ENCODE results near the gene ARID1B. TPM values are rescaled to one million over a fixed set of nuclear protein-coding genes. Genes with fewer than 3 reads are reported as not detected.

Gene ARID1B
- total RNA-seq, 1 experiment from 2014 or later = 58.8 TPM

- H3K9me3 ChIP-seq = no peaks in the 10 kb centered on the region
- Mint-ChIP-seq H3K9me3 (ENCODE audit: unreplicated experiment) (no peaks in the 10 kb centered on the region), H3K4me3 (ENCODE audit: unreplicated experiment) (no peak overlapping the region), H3K4me1 (ENCODE audit: low read depth, unreplicated experiment) (peaks cover 16% of the 10 kb centered on the region), H3K27me3 (ENCODE audit: insufficient read depth, unreplicated experiment) (no peaks in the 10 kb centered on the region), H3K36me3 (ENCODE audit: insufficient read depth, unreplicated experiment) (peaks cover 6% of the 10 kb centered on the region), H3K27ac (ENCODE audit: unreplicated experiment) (no peak overlapping the region)
- H3K4me3 ChIP-seq (ENCODE audit: low read depth, low read length) = no peak overlapping the region
- peaks cover 6% of the 10 kb centered on the region for H3K4me1 ChIP-seq
- POLR2A ChIA-PET = no interaction called here
- intact Hi-C loops (cut with micrococcal nuclease; ENCODE audit: unreplicated experiment) = no loop called here
- CTCF ChIA-PET = no interaction called here
- H3K27me3 ChIP-seq (replicated peaks; ENCODE audit: control insufficient read depth, insufficient read depth, low read length) = no peaks in the 10 kb centered on the region
- H3K36me3 ChIP-seq (ENCODE audit: control insufficient read depth, insufficient read depth, low read length) = no peaks in the 10 kb centered on the region
- no peak for TF ChIP-seq CTCF (IDR thresholded peaks at IDR 0.05; ENCODE audit: insufficient read depth in 1 of 2, low read depth in 1 of 2, low read length in 1 of 2, severe bottlenecking in 1 of 2, unreplicated experiment in 1 of 2)
- no peak for DNase-seq
- no TSS peak for BruUV-seq (replicated peaks)
Measured at GRCh38 chr6:157017022-157017421, 239.8 kb downstream of the ARID1B start.

DNA sequence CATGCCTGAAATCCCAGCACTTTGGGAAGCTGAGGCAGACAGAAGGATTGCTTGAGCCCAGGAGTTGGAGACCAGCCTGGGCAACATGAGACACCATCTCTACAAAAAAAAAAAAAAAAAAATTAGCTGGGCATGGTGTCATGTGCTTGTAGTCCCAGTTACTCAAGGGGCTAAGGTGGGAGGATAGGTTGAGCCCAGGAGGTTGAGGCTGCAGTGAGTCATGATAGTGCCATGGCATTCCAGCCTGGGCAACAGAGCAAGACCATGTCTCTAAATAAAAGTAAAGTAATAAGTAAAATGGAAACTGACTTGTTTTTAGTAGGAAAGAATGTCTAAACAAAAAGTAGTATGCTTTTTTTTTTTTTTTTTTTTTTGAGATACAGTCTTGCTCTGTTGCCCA lies 240.7 kb downstream of the ARID1B start:
- no peak overlapping the region for H3K27ac Mint-ChIP-seq (ENCODE audit: unreplicated experiment)
- peaks cover 10% of the 10 kb centered on the region for H3K4me1 ChIP-seq
- TF ChIP-seq CTCF (IDR thresholded peaks at IDR 0.05; ENCODE audit: insufficient read depth in 1 of 2, low read depth in 1 of 2, low read length in 1 of 2, severe bottlenecking in 1 of 2, unreplicated experiment in 1 of 2) = no peak
- H3K27me3 Mint-ChIP-seq (ENCODE audit: insufficient read depth, unreplicated experiment) = no peaks in the 10 kb centered on the region
- peaks cover 16% of the 10 kb centered on the region for H3K4me1 Mint-ChIP-seq (ENCODE audit: low read depth, unreplicated experiment)
- no TSS peak for BruUV-seq (replicated peaks)
- POLR2A ChIA-PET = no interaction called here
- H3K27me3 ChIP-seq (replicated peaks; ENCODE audit: control insufficient read depth, insufficient read depth, low read length) = no peaks in the 10 kb centered on the region
- H3K9me3 Mint-ChIP-seq (ENCODE audit: unreplicated experiment) = no peaks in the 10 kb centered on the region
- no peak overlapping the region for H3K4me3 ChIP-seq (ENCODE audit: low read depth, low read length)
- peaks cover 6% of the 10 kb centered on the region for H3K36me3 Mint-ChIP-seq (ENCODE audit: insufficient read depth, unreplicated experiment)
- no peaks in the 10 kb centered on the region for H3K9me3 ChIP-seq
- H3K36me3 ChIP-seq (ENCODE audit: control insufficient read depth, insufficient read depth, low read length) = no peaks in the 10 kb centered on the region
- CTCF ChIA-PET = no interaction called here
- no peak for DNase-seq
- no peak overlapping the region for H3K4me3 Mint-ChIP-seq (ENCODE audit: unreplicated experiment)
- intact Hi-C loops (cut with micrococcal nuclease; ENCODE audit: unreplicated experiment) = no loop called here

DNA sequence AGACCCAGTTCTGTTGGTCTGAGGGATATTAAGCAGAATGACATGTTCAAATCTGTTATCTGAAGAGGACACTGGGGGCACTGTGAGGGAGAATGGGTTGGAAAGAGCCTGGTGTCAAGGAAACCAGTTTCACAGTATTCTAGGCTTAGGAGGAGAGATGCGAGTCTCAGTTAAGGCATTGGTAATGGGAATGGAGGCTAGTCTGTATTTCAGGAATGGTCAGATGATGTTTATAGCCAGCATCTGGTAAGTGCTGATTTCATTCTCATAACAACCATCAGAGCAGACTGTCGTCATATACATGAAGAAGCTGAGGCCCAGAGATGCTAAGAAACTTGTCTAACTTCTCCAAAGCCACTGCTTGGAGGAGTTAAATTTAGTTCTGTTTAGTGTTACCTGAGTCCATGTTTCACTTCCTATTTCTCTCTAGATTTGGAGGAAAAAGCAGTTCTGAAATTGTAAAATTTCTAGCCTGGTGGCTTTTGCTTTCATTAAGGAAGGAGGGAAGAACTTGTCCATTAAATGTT lies 242.0 kb downstream of the ARID1B start:
- ChIA-PET CTCF (no interaction called here), POLR2A (no interaction called here)
- BruUV-seq (replicated peaks) = no TSS peak
- H3K4me1 ChIP-seq = peaks cover 10% of the 10 kb centered on the region
- H3K36me3 ChIP-seq (ENCODE audit: control insufficient read depth, insufficient read depth, low read length) = no peaks in the 10 kb centered on the region
- H3K4me3 ChIP-seq (ENCODE audit: low read depth, low read length) = no peak overlapping the region
- H3K9me3 ChIP-seq = no peaks in the 10 kb centered on the region
- H3K4me3 Mint-ChIP-seq (ENCODE audit: unreplicated experiment) = no peak overlapping the region
- intact Hi-C loops (cut with micrococcal nuclease; ENCODE audit: unreplicated experiment) = no loop called here
- H3K27me3 ChIP-seq (replicated peaks; ENCODE audit: control insufficient read depth, insufficient read depth, low read length) = no peaks in the 10 kb centered on the region
- DNase-seq = no peak
- no peaks in the 10 kb centered on the region for H3K9me3 Mint-ChIP-seq (ENCODE audit: unreplicated experiment)
- peaks cover 6% of the 10 kb centered on the region for H3K36me3 Mint-ChIP-seq (ENCODE audit: insufficient read depth, unreplicated experiment)
- TF ChIP-seq CTCF (IDR thresholded peaks at IDR 0.05; ENCODE audit: insufficient read depth in 1 of 2, low read depth in 1 of 2, low read length in 1 of 2, severe bottlenecking in 1 of 2, unreplicated experiment in 1 of 2) = no peak
- peaks cover 16% of the 10 kb centered on the region for H3K4me1 Mint-ChIP-seq (ENCODE audit: low read depth, unreplicated experiment)
- H3K27ac Mint-ChIP-seq (ENCODE audit: unreplicated experiment) = no peak overlapping the region
- H3K27me3 Mint-ChIP-seq (ENCODE audit: insufficient read depth, unreplicated experiment) = no peaks in the 10 kb centered on the region

Data from Caco-2 (cell line).